A375 (cell line): ENCODE data around the gene C3orf38. TPM values are rescaled to one million over a fixed set of nuclear protein-coding genes. Genes with fewer than 3 reads are reported as not detected.

Experiments
- total RNA-seq: library from RNA; depleted of rRNA; stranded (reverse); fragments of >200 nt; shearing (Covaris generic); gene quantifications from 2 replicates; pipeline ENCODE4 v1.2.3, GENCODE V29; 2014; rRNA removed

C3orf38 gene
- total RNA-seq = 22.5 and 22.8 TPM in 2 replicates

GRCh38 chr3:88149509-88150362 lies at the start of gene C3orf38:
C3orf38 (plus strand) TSS chr3:88149959; CDS start chr3:88150053, 94 bp downstream.

Other genes starting within 250 kb of the C3orf38 start
- 35.2 and 37.0 TPM in 2 replicates for gene CGGBP1, start 91.0 kb upstream of the C3orf38 start, total RNA-seq
- 5.8 and 6.0 TPM in 2 replicates for gene ZNF654, start 90.7 kb upstream of the C3orf38 start, total RNA-seq